ENCODE measurements around the gene ARHGEF7.

ARHGEF7 gene

DNA sequence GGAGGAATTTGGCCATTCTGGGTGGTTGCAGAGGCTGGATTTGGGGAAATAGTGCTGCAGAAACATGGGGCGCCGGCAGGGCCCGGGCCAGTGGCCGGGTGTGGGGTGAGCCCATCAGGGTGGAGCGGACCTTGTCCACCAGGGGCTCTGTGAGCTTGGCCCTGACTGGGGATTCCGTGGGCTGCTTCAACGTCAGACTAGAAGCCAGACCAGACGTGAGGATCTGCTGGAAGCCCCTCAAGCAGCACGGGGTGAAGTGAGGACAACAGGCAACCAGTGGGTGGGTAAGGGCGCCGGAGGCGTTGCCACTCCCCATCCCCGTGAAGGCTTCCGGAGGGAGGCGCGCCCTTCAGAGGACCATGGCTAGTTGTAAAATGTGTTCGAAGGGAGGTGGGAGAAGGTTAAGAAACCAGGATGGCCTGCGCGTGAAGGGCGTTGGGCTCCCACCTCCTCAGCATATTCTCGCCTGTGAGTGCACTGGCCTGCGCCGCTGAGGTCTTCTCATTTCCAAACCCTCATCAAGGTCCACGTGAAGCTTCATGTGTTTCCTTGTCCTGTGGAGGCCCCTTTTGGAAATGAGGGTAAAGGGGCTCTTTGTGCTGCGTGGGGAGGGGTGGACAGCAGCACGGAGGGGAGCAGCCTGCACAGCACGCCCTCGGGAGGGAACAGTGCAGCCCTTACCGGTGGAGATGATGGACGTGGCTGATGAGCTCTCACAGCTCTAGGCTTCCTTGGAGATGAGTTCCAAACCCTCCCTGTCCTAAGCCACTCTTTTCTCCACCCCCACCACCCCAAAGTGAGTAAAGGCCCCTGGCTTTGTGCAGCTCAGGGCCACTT is 213.7 kb downstream of the ARHGEF7 start:
- no peak for DNase-seq

- no peak for DNase-seq
Observed at GRCh38 chr13:111329641-111330040, 214.5 kb downstream of the ARHGEF7 start.

- DNase-seq: no peak
Observed at GRCh38 chr13:111330066-111330610, 215.0 kb downstream of the ARHGEF7 start.

- DNase-seq: no peak
Observed at GRCh38 chr13:111335298-111335697, 220.2 kb downstream of the ARHGEF7 start.

DNA sequence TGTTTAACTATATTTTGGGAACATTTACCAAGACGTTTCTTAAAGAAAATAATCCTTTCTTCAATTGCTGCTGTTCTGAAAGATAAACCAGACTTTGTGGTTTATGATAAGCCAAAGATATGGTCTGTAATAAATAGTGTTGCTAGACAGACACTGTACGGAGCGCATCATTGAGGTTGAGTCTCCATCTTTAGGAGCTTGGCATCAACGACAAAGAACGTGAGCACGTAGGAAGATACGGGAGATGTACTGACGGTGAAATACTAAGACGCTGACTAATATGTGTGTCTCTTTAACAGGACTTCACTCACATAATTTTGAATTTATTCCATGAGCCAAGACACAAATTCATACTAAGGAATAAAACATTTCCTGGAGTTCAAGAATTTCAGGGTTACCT is 221.6 kb downstream of the ARHGEF7 start:
- no peak for DNase-seq

GRCh38 chr13:111337206-111337605 is 222.1 kb downstream of the ARHGEF7 start:
- DNase-seq: no peak

GRCh38 chr13:111337741-111338140 is 222.6 kb downstream of the ARHGEF7 start:
- DNase-seq: no peak

GRCh38 chr13:111338841-111339240 is 223.7 kb downstream of the ARHGEF7 start:
- DNase-seq: no peak

DNA sequence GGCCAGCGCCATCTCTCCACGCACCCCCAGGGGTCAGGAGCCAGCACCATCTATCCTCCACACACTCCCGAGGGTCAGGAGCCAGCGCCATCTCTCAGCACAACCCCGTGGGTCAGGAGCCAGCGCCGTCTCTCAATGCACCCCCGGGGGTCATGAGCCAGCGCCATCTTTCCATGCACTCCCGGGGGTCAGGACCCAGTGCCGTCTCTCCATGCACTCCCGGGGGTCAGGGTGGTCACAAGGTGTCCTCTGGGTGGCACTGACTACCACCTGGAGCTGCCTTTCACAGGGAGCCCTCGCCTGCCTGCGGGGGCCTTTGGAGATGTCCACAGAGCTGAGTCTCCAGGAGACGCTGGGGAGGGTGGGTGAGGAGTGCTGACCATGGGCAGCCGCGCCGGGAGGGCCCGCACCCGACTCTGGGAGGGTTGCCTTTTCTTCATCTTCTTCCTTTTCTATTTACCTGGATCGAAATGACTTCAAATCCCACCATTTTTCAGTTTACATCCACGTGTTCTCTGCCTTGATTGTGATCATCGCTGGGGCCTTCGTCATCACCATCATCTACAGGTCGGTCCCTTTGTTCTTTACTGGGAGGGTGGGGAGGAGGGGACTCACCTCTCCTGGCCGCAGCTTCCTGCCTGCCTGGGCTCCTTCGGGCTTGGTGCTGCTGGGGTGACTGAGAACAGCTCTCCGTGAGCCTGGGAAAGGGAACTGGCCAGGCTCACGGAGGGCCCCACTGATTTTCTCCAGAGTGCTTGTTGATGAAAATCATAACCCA is 224.4 kb downstream of the ARHGEF7 start:
- DNase-seq: no peak

DNA sequence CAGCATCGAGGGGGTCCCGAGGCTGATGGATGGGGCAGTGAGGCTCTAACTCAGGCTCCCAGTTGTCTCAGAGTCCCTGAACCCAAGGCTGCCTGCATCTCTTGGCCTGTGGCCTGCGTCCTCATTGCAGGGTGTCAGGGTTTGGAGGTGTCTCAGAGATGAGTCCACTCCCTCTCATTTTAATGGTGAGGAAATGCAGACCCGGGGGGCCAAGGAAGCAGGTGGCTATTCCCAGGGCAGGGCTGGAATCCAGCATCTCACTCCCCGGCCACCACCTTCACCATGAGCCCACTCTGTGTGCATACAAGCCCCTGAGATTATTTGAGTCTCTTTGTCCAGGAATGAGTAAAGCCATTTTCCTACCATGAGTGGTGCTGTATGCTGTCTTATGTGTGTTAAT is 226.8 kb downstream of the ARHGEF7 start:
- no peak for DNase-seq

DNA sequence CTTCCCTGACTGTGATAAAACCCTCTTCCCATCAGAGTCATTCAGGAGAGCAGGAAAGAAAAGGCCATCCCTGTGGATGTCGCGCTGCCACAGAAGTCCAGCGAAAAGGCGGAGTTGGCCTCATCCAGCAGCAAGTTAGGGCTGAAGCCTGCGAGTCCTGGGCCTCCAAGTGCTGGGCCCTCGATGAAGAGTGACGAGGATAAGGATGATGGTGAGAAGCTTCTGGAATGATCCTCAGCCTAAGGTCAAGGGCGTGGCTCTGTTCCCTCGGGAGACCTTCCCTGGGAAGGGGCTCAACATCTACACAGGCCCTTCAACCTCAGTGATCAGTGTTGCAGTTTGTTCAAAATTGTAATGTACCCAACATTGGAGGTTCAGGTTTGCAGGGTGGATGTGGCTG is 227.6 kb downstream of the ARHGEF7 start:
- no peak for DNase-seq

DNA sequence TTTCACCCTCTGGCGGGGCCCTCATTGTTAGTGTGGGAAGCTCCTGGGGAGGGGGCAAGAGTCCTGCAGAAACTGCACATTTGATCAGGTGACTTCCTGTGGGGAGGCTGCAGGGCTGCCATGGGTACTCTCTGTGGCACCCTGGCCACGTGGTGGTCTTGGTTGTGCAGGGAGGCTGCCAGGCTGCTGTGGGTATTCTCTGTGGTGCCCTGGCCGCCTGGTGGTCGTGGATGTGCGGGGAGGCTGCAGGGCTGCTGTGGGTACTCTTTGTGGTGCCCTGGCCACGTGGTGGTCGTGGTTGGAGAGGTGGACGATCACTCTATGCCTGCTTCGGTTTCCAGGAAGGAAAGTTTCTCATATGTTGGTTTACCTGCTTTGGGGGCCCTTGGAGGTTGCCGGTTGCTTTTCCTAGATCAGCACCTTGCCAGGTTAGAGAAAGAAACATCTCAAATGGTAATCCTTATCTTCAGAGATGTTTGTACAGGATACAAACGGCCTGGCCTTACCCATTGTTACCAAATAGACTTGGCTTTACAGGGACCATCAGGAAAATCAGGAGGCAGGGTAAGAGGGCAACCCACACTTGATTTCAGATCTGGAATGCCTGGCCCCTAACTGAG is 228.2 kb downstream of the ARHGEF7 start:
- DNase-seq: no peak

DNA sequence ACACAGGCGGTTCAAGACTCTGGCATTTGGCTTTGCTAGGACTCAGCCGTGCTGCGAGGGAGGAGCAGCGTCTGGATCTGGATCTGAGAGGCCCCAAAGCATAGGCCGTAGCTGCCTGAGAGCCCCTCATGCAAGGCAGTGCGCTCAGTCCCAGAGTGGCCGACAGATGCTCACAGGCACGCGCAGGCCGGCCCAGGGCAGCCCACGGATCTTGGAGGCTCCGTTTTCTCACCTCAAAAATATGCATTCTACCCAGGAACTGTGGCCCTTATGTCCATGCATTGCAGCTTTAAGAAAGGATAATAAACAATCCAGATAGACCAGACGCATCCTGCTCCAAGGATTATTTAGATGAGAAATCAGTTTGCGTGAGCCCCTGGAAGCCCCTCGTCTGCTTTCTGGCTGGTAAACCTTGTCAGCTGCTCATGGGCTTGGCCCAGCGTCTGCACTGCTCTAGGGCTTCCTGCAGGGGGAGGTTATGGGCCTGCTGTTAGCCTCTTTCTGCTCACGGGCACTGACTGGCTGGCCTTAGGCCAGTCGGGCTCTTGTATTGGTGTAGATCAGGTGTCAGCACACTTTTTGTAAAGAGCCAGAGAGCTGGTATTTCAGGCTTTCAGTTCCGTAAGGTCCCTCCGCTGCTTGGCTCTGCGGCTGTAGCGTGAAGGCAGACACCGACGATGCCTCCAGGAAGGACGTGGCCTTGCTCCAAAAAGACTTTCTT is 229.5 kb downstream of the ARHGEF7 start:
- DNase-seq: peak; percentile 30

DNA sequence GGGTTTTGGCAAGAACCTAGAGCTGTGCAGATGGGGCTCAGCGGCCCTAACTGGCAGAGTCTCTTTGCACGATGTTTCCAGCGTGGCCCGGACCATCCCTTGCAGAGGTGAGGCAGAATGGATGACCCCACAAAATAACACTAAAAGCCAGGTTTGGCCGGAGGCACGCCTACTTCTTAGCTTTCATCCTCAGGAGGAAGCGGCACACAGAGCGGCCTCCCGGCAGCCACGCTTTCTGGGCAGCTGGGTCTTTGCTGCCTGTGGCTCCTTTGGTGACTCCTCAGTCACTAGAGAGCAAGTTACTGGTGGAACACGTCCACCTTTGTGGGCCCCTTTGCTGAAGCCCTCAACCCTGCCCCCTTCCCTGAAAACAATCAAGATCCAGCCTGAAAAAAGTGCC is 230.6 kb downstream of the ARHGEF7 start:
- no peak for DNase-seq

GRCh38 chr13:111346101-111346680 is 231.1 kb downstream of the ARHGEF7 start:
- DNase-seq: no peak

DNA sequence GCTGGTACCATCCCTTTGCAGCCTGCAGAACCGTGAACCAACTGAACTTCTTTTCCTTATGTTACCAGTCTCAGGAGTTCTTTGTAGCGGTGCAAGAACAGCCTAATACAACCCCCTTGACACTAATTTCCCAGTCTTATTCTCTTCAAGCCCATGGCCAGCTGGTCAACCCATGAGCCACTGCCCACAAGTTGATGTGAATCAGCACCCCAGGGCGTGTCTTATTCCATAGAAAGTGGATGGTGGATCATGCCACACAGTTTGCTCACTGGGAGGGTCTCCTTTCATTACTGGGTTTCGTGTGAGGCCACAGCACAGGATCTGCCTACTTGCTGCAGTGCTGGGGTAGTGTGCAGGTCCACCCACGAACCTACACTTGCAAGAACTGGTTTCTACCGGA is 232.3 kb downstream of the ARHGEF7 start:
- no peak for DNase-seq

- DNase-seq: no peak
Observed at GRCh38 chr13:111353508-111353907, 238.4 kb downstream of the ARHGEF7 start.

DNA sequence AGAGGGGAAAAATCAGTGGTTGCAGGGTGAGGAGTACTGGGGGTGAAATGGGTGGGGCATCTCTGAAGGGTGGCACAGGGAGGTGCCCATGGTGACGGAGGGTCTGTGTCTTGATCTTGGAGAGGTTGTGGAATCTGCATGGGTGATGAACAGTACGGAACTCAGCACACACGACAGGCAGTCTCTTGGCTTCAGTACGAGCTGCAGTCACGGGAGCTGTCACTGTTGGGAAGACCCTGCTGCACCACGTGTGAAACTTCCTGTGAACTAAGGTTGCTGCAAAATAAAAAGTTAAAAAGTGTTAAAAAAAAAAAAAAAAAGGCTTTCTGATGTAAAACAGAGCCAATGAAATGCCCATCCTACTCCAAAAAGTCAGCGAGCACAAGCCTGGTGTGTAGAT is 239.7 kb downstream of the ARHGEF7 start:
- no peak for DNase-seq
